Measurements from ENCODE around the gene RARRES1.

DNA sequence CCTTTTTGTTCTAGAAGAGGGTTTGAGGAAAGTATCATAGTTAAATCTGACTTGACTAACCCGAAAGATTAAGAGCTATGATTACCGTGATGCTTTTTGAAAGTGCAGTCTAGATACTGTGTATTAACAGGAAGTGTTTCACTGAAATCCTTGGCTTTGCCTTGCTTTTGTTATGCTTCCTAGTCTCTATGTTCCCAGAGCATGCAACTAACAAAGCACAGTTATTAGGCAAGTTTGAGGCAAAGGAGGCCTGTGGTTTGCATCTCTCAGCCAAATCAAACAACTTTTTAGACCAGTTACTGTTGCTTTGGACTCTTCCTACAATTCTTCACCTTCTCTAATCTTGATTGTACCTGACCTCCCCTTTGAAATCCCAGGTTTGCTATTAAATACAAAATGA, 63.8 kb downstream of the RARRES1 start:
- no peak for TF ChIP-seq CTCF (IDR thresholded peaks at IDR 0.05)
- TF ChIP-seq EP300 (IDR thresholded peaks at IDR 0.05): no peak

Measured in sigmoid colon (tissue), 4 donors.